ENCODE results near the gene SAMD1. TPM values are rescaled to one million over a fixed set of nuclear protein-coding genes. Genes with fewer than 3 reads are reported as not detected.

The SAMD1 gene
- total and polyA plus RNA-seq, 7 donors = 27.3 to 99.9 (median 40.3) TPM

GRCh38 chr19:14072535-14073260 is 17.9 kb downstream of the SAMD1 start, which contains the start of gene MISP3:
MISP3 (plus strand) TSS chr19:14072786; CDS start chr19:14073310, 524 bp downstream.
- peak; percentile 56 to 63 (median 60) for ATAC-seq

GRCh38 chr19:14070268-14071050 is 20.1 kb downstream of the SAMD1 start:
- Histone ChIP-seq H3K4me3 (no peak overlapping the region), H3K9me3 (no peaks in the 10 kb centered on the region), H3K27ac (no peak overlapping the region), H3K36me3 (ENCODE audit: insufficient read depth in 1 of 2, low read depth in 1 of 2) (no peaks in the 10 kb centered on the region), H3K4me1 (peaks cover 17% of the 10 kb centered on the region), H3K27me3 (ENCODE audit: insufficient read depth in 3 of 3, low read length in 2 of 3) (no peaks in the 10 kb centered on the region)
- intact Hi-C loops (cut with DNase I) = loop anchor here (5.0 to 10.0 kb wide), 3 partner anchors 63 to 296 kb away; partner anchors contain the start of genes C19orf53 (in 2 of the 2) and RFX1 (in 1 of the 2)
- DNase-seq = no peak
- 89 to 92% (median 91%) methylated on average over 43 of the region's 43 CpGs for WGBS, 3 donors
- no peak for ATAC-seq
- TF ChIP-seq CTCF (IDR thresholded peaks at IDR 0.05) = no peak

More at GRCh38 chr19:14072535-14073260, 17.9 kb downstream of the SAMD1 start, which contains the start of gene MISP3:
- H3K4me1 ChIP-seq = peaks cover 20% of the 10 kb centered on the region
- no peak for TF ChIP-seq CTCF (IDR thresholded peaks at IDR 0.05)
- DNase-seq = peak; percentile 62 to 73
- no peaks in the 10 kb centered on the region for H3K9me3 ChIP-seq
- peak within 1 kb of the TSS; percentile 83 for H3K4me3 ChIP-seq
- no peaks in the 10 kb centered on the region for H3K27me3 ChIP-seq (ENCODE audit: insufficient read depth in 3 of 3, low read length in 2 of 3)
- H3K27ac ChIP-seq = peak within 1 kb of the TSS; percentile 78
- intact Hi-C loops (cut with DNase I) = loop anchor here (2.0 to 10.0 kb wide), 4 partner anchors 62 to 298 kb away; partner anchors contain the start of genes C19orf53 (in 2 of the 2) and RFX1 (in 1 of the 2)
- H3K36me3 ChIP-seq (ENCODE audit: insufficient read depth in 1 of 2, low read depth in 1 of 2) = no peaks in the 10 kb centered on the region
- 1 to 2% (median 1%) methylated on average over 45 to 51 of the region's 51 CpGs for WGBS, 3 donors

- no peak for ATAC-seq
- Histone ChIP-seq H3K27ac (no peak overlapping the region), H3K36me3 (ENCODE audit: insufficient read depth in 1 of 2, low read depth in 1 of 2) (no peaks in the 10 kb centered on the region), H3K9me3 (no peaks in the 10 kb centered on the region), H3K27me3 (ENCODE audit: insufficient read depth in 3 of 3, low read length in 2 of 3) (peaks cover 0 to 4% (median 3%) of the 10 kb centered on the region in 3 donors), H3K4me3 (no peak overlapping the region), H3K4me1 (no peaks in the 10 kb centered on the region)
- DNase-seq = no peak
- no peak for TF ChIP-seq CTCF (IDR thresholded peaks at IDR 0.05)
- intact Hi-C loops (cut with DNase I) = no loop called here
- WGBS, 3 donors = 62 to 66% (median 64%) methylated on average over 2 of the region's 2 CpGs
Measured at GRCh38 chr19:14066134-14066533, 24.4 kb downstream of the SAMD1 start.

GRCh38 chr19:14063105-14063504 is 27.4 kb downstream of the SAMD1 start:
- Histone ChIP-seq H3K27ac (no peak overlapping the region), H3K27me3 (ENCODE audit: insufficient read depth in 3 of 3, low read length in 2 of 3) (peaks cover 0 to 30% (median 10%) of the 10 kb centered on the region in 3 donors), H3K9me3 (no peaks in the 10 kb centered on the region), H3K4me1 (no peaks in the 10 kb centered on the region), H3K36me3 (ENCODE audit: insufficient read depth in 1 of 2, low read depth in 1 of 2) (no peaks in the 10 kb centered on the region), H3K4me3 (no peak overlapping the region)
- intact Hi-C loops (cut with DNase I) = no loop called here
- 71 to 79% (median 74%) methylated on average over 7 of the region's 7 CpGs for WGBS, 3 donors
- ATAC-seq = no peak
- no peak for DNase-seq
- no peak for TF ChIP-seq CTCF (IDR thresholded peaks at IDR 0.05)
